Esophagus muscularis mucosa (tissue), 3 donors: Measurements from ENCODE around the gene CD46.

Experiments
- POLR2A ChIP-seq: fragments of 450-650 bp; IDR thresholded peaks from one replicate; pipeline ENCODE4 v1.6.1; 2017; ENCODE audit warnings: antibody characterized with exemption, moderate library complexity, mild to moderate bottlenecking, low read depth
- TF ChIP-seq, protein P1 (sequence below), 3 experiments: fragments of 200-600 bp in 2 of 3; fragments of 450-650 bp in 1 of 3; sonication (generic) in 2 of 3; IDR thresholded peaks; one replicate each; pipeline ENCODE4 v1.5.1; 2017 to 2019; ENCODE audit warnings: antibody characterized with exemption in 3 of 3, mild to moderate bottlenecking in 2 of 3, moderate library complexity in 1 of 3

GRCh38 chr1:207810173-207810572 lies 58.3 kb downstream of the CD46 start:
- TF ChIP-seq, protein P1, sequence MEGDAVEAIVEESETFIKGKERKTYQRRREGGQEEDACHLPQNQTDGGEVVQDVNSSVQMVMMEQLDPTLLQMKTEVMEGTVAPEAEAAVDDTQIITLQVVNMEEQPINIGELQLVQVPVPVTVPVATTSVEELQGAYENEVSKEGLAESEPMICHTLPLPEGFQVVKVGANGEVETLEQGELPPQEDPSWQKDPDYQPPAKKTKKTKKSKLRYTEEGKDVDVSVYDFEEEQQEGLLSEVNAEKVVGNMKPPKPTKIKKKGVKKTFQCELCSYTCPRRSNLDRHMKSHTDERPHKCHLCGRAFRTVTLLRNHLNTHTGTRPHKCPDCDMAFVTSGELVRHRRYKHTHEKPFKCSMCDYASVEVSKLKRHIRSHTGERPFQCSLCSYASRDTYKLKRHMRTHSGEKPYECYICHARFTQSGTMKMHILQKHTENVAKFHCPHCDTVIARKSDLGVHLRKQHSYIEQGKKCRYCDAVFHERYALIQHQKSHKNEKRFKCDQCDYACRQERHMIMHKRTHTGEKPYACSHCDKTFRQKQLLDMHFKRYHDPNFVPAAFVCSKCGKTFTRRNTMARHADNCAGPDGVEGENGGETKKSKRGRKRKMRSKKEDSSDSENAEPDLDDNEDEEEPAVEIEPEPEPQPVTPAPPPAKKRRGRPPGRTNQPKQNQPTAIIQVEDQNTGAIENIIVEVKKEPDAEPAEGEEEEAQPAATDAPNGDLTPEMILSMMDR (IDR thresholded peaks at IDR 0.05): no peak
- no peak for TF ChIP-seq POLR2A
